ENCODE results near the gene KCNMA1.
A peak's percentile ranks its signal among the peaks of the same experiment; 100 is the strongest.

KCNMA1 gene

DNA sequence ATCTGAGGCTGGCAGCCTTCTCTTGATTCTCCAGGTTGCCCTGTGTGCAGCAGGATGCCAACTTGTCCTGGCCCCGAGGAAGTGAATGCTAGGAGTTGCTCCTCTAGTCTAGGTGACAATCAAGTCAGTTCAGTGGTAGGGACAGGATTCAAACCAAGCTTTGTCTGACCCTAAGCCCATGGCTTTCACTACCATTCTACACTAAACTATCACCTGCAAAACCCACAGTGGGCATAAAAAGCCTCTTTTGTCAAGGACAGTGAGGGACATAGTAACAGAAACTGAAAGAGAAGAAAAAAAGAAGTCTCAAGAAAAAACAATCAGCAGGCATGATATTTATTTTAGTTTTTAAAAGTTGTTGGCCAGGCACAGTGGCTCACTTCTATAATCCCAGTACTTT, 33.5 kb downstream of the KCNMA1 start:
- TF ChIP-seq, protein P1, sequence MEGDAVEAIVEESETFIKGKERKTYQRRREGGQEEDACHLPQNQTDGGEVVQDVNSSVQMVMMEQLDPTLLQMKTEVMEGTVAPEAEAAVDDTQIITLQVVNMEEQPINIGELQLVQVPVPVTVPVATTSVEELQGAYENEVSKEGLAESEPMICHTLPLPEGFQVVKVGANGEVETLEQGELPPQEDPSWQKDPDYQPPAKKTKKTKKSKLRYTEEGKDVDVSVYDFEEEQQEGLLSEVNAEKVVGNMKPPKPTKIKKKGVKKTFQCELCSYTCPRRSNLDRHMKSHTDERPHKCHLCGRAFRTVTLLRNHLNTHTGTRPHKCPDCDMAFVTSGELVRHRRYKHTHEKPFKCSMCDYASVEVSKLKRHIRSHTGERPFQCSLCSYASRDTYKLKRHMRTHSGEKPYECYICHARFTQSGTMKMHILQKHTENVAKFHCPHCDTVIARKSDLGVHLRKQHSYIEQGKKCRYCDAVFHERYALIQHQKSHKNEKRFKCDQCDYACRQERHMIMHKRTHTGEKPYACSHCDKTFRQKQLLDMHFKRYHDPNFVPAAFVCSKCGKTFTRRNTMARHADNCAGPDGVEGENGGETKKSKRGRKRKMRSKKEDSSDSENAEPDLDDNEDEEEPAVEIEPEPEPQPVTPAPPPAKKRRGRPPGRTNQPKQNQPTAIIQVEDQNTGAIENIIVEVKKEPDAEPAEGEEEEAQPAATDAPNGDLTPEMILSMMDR (IDR thresholded peaks at IDR 0.05; ENCODE audit: low read depth, low read length): no peak
- H3K4me3 ChIP-seq (ENCODE audit: low read depth, low read length): no peak overlapping the region

DNA sequence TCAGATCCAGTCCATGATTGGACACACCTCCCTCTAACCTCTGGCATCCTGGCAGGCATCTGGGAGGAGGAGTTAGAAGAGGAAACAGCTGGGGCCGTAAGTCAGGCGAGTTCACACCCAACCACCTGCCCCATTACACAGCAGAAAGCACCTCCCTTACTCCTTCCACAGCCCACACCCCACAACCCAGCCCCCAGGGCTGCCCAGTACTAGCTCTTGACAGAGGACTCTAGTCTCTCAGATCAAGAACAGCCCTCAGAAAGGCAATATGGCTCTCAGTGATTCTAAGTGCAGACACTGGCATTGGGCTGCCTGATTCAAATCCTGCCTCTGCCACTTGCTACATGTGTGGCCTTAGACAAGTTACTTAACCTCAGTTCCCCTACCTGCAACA, 34.1 kb downstream of the KCNMA1 start:
- TF ChIP-seq, protein P1 (IDR thresholded peaks at IDR 0.05; ENCODE audit: low read depth, low read length): no peak
- H3K4me3 ChIP-seq (ENCODE audit: low read depth, low read length): no peak overlapping the region

DNA sequence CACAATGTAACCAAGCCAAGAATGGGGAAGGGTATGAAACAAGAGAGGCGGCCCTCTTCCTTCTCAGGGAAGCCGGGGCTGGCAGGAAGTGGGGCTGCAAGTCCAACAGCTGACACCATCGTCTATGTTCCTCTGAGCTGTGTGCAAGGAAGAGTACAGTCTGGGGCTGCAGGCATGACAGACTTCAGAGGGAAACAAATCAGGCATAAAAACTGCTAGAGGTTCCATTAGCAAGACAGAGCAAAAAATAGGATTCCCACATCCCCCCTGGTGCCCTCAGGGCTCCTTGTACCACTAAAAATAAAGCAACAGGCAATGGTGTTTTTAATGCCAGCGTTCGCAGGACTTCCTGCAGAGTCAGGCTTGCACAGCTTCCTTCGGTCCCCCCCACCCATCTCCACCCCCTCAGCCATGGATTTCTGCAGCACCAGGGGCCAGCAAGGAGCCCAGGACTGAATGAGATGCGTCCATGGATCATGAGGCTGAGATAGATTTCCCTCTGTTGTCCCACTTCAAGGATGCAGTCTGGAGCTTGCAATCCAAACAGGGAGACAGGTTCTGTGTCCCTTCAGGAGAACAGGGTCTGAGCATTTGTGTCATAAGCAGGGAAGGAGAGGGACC, 34.6 kb downstream of the KCNMA1 start:
- TF ChIP-seq, protein P1 (IDR thresholded peaks at IDR 0.05; ENCODE audit: low read depth, low read length): no peak
- no peak overlapping the region for H3K4me3 ChIP-seq (ENCODE audit: low read depth, low read length)

DNA sequence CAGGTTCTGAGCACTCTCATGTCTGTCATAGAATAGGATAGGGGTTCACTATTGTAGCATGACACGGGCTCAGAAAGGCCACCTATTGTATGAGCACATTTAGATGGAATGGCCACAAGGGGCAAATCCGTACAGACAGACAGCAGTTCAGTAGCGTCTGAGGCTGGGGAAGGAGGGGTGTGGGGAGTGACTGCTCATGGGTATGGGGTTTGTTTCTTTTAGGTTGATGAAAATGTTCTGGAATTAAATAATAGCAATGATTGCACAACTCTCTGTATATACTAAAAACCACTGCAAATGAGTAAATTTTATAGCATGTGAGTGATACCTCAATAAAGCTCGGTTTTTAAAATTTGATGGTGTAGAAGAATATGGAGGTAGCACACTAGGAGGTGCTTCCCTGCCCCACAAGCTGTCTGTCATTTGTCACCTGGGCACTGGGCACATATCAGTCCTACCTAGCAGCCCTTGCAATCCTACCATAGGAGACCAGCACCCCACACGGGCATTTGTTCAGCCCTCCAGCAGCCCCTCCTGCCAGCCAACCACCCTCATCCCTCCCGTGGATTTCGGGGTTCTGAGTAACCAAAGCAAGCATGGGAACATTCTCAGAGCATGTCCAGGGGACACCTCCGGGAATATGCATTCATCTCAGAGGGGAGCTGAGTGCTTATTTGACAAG, 35.2 kb downstream of the KCNMA1 start:
- TF ChIP-seq, protein P1 (IDR thresholded peaks at IDR 0.05; ENCODE audit: low read depth, low read length): 0 out of 2 replicates have a peak, but pooled peaks have one; percentile 32
- no peak overlapping the region for H3K4me3 ChIP-seq (ENCODE audit: low read depth, low read length)

DNA sequence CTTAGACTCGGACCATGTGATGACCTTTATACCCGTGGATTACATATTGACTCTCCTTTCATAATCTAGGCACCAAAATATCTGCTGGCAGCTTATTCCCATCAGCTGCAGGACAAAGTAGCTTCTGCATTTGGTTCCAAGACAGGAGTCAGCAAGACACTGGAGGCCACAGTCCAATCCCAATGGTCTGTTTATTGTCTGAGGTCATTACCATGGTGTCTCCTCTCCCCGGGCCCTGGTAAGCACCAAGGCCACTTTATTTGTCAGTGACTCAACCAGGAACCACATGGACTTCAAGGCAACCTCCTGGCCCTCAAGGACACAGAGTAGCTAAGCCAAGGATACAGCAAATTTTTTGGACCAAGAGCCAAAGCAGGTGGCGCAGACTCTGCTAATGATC, 36.1 kb downstream of the KCNMA1 start:
- no peak overlapping the region for H3K4me3 ChIP-seq (ENCODE audit: low read depth, low read length)
- TF ChIP-seq, protein P1 (IDR thresholded peaks at IDR 0.05; ENCODE audit: low read depth, low read length): no peak

DNA sequence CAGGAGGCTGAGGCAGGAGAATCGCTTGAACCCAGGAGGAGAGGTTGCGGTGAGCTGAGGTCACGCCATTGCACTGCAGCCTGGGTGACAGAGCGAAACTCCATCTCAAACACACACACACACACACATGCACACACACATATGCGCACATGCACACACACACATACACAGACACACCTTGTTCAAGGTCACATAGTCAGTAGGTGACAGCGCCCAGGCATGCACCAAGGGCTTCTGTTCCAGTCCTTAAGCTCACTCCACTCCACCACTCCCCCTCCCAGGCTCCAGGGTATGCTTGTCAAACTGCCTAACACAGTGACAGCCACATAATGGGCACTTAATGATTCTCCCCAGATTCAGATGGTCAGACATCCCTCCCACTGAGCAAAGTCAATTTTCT, 37.0 kb downstream of the KCNMA1 start:
- TF ChIP-seq, protein P1 (IDR thresholded peaks at IDR 0.05; ENCODE audit: low read depth, low read length): no peak

DNA sequence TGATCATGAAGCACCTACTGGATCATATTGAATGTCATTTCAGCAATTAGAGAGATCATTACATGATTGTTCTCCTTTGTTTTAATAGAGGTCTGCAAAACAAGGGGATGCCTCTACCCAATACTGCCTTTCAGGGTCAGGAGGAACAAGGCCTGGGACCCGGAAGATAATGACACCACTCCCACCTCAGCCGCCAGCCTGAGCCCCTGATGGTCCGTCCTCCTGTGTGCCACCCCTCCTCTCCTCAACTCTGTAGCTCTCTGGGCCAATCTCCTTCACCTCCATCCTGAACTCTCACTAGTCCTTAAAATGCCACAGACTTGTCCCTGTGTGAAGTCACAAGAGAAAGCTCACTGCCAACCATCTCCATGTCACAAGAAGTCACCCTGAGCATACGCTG, 38.0 kb downstream of the KCNMA1 start:
- no peak overlapping the region for H3K4me3 ChIP-seq (ENCODE audit: low read depth, low read length)
- TF ChIP-seq, protein P1 (IDR thresholded peaks at IDR 0.05; ENCODE audit: low read depth, low read length): no peak

More for the DNA sequence above, 37.0 kb downstream of the KCNMA1 start:
- H3K4me3 ChIP-seq (ENCODE audit: low read depth, low read length): no peak overlapping the region
